ENCODE results near the gene NPPC. TPM values are rescaled to one million over a fixed set of nuclear protein-coding genes. Genes with fewer than 3 reads are reported as not detected.

The NPPC gene
- total RNA-seq, 1 donor from 2014 or later: not detected

GRCh38 chr2:231894566-231895380 lies 31.4 kb downstream of the NPPC start:
- TF ChIP-seq, protein P1, sequence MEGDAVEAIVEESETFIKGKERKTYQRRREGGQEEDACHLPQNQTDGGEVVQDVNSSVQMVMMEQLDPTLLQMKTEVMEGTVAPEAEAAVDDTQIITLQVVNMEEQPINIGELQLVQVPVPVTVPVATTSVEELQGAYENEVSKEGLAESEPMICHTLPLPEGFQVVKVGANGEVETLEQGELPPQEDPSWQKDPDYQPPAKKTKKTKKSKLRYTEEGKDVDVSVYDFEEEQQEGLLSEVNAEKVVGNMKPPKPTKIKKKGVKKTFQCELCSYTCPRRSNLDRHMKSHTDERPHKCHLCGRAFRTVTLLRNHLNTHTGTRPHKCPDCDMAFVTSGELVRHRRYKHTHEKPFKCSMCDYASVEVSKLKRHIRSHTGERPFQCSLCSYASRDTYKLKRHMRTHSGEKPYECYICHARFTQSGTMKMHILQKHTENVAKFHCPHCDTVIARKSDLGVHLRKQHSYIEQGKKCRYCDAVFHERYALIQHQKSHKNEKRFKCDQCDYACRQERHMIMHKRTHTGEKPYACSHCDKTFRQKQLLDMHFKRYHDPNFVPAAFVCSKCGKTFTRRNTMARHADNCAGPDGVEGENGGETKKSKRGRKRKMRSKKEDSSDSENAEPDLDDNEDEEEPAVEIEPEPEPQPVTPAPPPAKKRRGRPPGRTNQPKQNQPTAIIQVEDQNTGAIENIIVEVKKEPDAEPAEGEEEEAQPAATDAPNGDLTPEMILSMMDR (IDR thresholded peaks at IDR 0.05; ENCODE audit: insufficient read depth, low read length, severe bottlenecking): no peak
- no peaks in the 10 kb centered on the region for H3K36me3 ChIP-seq (ENCODE audit: control insufficient read depth, insufficient read depth, low read length)
- H3K4me3 ChIP-seq (ENCODE audit: low read depth, low read length): no peak overlapping the region
- H3K27me3 ChIP-seq (ENCODE audit: control insufficient read depth, insufficient read depth, low read length): no peaks in the 10 kb centered on the region
- FAIRE-seq: no peak
- DNase-seq (ENCODE audit: low read depth): no peak

DNA sequence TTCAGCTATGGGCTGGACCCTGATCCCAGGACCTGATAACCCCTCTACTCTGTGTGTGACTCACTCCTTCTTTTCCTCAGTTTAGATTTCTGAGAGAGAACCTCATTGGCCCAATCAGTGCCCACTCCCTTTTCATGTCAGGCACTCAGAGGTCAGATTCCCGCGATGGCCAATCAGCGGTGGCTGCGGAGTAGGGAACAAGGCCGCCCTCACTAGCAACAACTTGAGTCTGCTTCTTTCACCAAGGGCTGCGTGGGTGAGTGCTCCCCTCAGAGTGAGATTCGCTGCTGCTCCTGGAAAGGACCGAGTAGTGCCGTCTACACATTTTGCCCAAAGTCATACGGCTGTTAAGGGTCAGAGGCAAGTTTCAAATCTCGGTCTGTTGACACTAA lies 34.7 kb downstream of the NPPC start:
- FAIRE-seq (no peak), DNase-seq (ENCODE audit: low read depth) (no peak)
- H3K27me3 ChIP-seq (ENCODE audit: control insufficient read depth, insufficient read depth, low read length): no peaks in the 10 kb centered on the region
- H3K36me3 ChIP-seq (ENCODE audit: control insufficient read depth, insufficient read depth, low read length): no peaks in the 10 kb centered on the region
- TF ChIP-seq, protein P1 (IDR thresholded peaks at IDR 0.05; ENCODE audit: insufficient read depth, low read length, severe bottlenecking): no peak
- H3K4me3 ChIP-seq (ENCODE audit: low read depth, low read length): no peak overlapping the region

DNA sequence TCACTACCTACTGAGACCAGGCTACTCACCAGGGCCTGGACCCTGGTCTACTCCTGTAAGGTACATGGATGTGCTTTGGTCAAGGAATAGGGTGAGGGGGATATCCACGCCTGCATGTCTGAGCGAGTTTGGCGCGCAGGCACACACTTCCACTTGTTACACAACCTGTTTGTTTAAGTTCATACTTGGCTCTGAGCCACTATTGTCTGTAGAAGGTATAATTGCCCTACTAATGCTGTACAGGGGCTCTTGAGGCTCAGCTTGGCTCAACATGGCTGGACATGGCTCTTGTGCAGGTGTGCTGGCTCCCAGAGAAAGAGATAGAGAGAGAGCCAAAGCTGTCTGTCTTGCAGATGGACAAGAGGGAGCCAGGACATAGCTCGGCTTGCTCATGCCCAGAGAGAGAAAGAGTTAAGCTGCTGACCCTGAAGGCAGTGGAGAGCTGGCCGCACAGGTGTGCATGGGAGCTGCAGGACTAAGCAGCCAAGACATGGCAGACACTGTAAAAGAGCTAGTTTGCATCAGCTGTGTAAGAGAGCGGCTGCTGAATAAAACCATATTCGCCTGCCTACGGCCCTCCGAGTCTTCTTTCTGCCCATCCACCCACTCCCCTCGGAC lies 35.2 kb downstream of the NPPC start:
- no peaks in the 10 kb centered on the region for H3K27me3 ChIP-seq (ENCODE audit: control insufficient read depth, insufficient read depth, low read length)
- FAIRE-seq (peak; percentile 93), DNase-seq (ENCODE audit: low read depth) (peak; percentile 73)
- TF ChIP-seq, protein P1 (IDR thresholded peaks at IDR 0.05; ENCODE audit: insufficient read depth, low read length, severe bottlenecking): no peak
- H3K4me3 ChIP-seq (ENCODE audit: low read depth, low read length): no peak overlapping the region
- H3K36me3 ChIP-seq (ENCODE audit: control insufficient read depth, insufficient read depth, low read length): no peaks in the 10 kb centered on the region

DNA sequence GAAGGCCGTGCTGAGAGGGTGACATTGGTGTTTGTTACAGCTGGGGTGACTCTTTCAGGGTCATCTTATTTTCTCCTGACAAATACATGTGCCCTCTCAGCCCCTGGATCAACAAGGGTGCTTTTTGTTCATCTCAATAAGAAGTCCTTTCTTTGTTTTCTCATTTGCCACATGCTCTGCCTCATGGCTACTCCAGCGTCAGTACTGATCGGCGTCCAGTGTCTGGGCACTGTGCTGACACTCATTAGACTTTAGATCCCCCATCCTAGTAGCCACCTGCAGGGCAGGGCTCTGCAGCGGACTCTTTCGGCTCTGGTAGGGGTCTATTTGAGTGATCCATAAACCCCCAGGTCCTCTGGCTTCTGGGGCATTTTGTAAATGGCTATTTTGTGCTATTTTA lies 38.4 kb downstream of the NPPC start:
- TF ChIP-seq, protein P1 (IDR thresholded peaks at IDR 0.05; ENCODE audit: insufficient read depth, low read length, severe bottlenecking): no peak
- no peaks in the 10 kb centered on the region for H3K36me3 ChIP-seq (ENCODE audit: control insufficient read depth, insufficient read depth, low read length)
- no peak overlapping the region for H3K4me3 ChIP-seq (ENCODE audit: low read depth, low read length)
- H3K27me3 ChIP-seq (ENCODE audit: control insufficient read depth, insufficient read depth, low read length): no peaks in the 10 kb centered on the region
- FAIRE-seq: no peak
- DNase-seq (ENCODE audit: low read depth): no peak

DNA sequence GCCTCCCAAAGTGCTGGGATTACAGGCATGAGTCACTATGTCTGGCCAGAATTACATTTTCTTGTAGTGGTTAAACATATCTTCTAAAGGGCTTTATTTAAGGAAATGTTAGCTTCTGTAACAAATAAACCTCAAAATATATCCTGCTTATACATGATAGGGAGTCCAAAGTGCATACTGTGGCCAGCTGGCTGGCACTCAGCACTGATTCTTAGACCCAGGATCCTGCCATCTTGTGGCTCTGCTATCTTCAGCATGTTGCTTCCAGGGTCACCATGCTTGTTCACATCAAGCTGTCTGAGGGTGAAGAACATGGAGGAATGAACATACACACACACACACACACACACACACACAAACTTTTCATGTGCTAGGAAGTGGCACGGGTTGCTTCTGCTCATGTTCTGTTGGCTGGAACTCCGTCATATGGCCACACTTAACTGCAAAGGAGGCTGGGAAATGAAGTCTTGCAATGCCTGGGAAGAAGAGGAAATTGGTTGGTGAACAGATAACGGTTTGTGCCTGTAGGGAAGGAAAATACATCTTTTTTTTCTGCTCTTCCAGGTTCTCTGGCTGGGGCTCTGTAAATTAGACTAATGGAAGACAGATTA lies 40.0 kb downstream of the NPPC start:
- Histone ChIP-seq H3K36me3 (ENCODE audit: control insufficient read depth, insufficient read depth, low read length) (no peaks in the 10 kb centered on the region), H3K4me3 (ENCODE audit: low read depth, low read length) (no peak overlapping the region), H3K27me3 (ENCODE audit: control insufficient read depth, insufficient read depth, low read length) (no peaks in the 10 kb centered on the region)
- TF ChIP-seq, protein P1 (IDR thresholded peaks at IDR 0.05; ENCODE audit: insufficient read depth, low read length, severe bottlenecking): no peak
- DNase-seq (ENCODE audit: low read depth) (no peak), FAIRE-seq (no peak)
